ENCODE results near the gene PRCC. TPM values are rescaled to one million over a fixed set of nuclear protein-coding genes. Genes with fewer than 3 reads are reported as not detected.

The PRCC gene
- polyA plus RNA-seq, 1 donor (not counting 4 experiments of a cell fraction or from before 2014, with no cell fraction given) = 40.4 TPM

GRCh38 chr1:156726549-156727226 is 40.6 kb upstream of the PRCC start:
- dilution Hi-C loops (cut with MboI; ENCODE audit: extremely low pct_ligation_motif_present, low sequenced_read_pairs) = no loop called here
- H3K4me2 ChIP-seq (ENCODE audit: control insufficient read depth, extremely low read depth, insufficient read depth, low read depth, low read length) = peak overlapping the region; percentile 96
- peak overlapping the region; percentile 63 to 90 (median 68) for H3K4me3 ChIP-seq (ENCODE audit: control insufficient read depth in 2 of 3, extremely low read depth in 1 of 3, insufficient read depth in 2 of 3, low read depth in 1 of 3, low read length in 3 of 3)
- no peak overlapping the region for H2AFZ ChIP-seq (ENCODE audit: control insufficient read depth, low read length)
- no peaks in the 10 kb centered on the region for H3K9me1 ChIP-seq (ENCODE audit: control insufficient read depth, extremely low read depth, insufficient read depth, low read length)
- H4K20me1 ChIP-seq (ENCODE audit: control insufficient read depth, extremely low read depth, insufficient read depth, low read length) = peaks cover 14% of the 10 kb centered on the region
- no peaks in the 10 kb centered on the region for H3K27me3 ChIP-seq (ENCODE audit: control insufficient read depth, extremely low read depth, insufficient read depth, low read length)
- H3K9me3 ChIP-seq (ENCODE audit: control insufficient read depth, low read depth, low read length) = no peaks in the 10 kb centered on the region
- no peak for TF ChIP-seq EZH2 (IDR thresholded peaks at IDR 0.05; ENCODE audit: low read length)
- TF ChIP-seq, protein P1, sequence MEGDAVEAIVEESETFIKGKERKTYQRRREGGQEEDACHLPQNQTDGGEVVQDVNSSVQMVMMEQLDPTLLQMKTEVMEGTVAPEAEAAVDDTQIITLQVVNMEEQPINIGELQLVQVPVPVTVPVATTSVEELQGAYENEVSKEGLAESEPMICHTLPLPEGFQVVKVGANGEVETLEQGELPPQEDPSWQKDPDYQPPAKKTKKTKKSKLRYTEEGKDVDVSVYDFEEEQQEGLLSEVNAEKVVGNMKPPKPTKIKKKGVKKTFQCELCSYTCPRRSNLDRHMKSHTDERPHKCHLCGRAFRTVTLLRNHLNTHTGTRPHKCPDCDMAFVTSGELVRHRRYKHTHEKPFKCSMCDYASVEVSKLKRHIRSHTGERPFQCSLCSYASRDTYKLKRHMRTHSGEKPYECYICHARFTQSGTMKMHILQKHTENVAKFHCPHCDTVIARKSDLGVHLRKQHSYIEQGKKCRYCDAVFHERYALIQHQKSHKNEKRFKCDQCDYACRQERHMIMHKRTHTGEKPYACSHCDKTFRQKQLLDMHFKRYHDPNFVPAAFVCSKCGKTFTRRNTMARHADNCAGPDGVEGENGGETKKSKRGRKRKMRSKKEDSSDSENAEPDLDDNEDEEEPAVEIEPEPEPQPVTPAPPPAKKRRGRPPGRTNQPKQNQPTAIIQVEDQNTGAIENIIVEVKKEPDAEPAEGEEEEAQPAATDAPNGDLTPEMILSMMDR (optimal IDR thresholded peaks at IDR 0.05 in 1 of 3, IDR thresholded peaks at IDR 0.05 in 1 of 3, conservative IDR thresholded peaks at IDR 0.05 in 1 of 3; ENCODE audit: extremely low read depth in 1 of 3, insufficient read depth in 2 of 3, low read length in 3 of 3) = peak; percentile 58 to 76 (median 71)
- peak overlapping the region; percentile 96 for H3K9ac ChIP-seq (ENCODE audit: control insufficient read depth, extremely low read depth, insufficient read depth, low read length)
- DNase-seq (ENCODE audit: low read depth, low spot score) (no peak), FAIRE-seq (peak; percentile 53)
- H3K36me3 ChIP-seq (ENCODE audit: control insufficient read depth in 2 of 2, extremely low read depth in 1 of 2, insufficient read depth in 2 of 2, low read length in 2 of 2) = peaks cover 19 to 20% of the 10 kb centered on the region in 2 experiments
- peaks cover 68% of the 10 kb centered on the region for H3K79me2 ChIP-seq (ENCODE audit: control insufficient read depth, insufficient read depth, low read length)
- H3K4me1 ChIP-seq (ENCODE audit: control insufficient read depth, extremely low read depth, insufficient read depth, low read length) = peaks cover 50% of the 10 kb centered on the region
- H3K27ac ChIP-seq (ENCODE audit: control insufficient read depth, insufficient read depth, low read length) = peak overlapping the region; percentile 89

- H3K27ac ChIP-seq (ENCODE audit: control insufficient read depth, insufficient read depth, low read length) = peak overlapping the region; percentile 89
- peaks cover 68% of the 10 kb centered on the region for H3K79me2 ChIP-seq (ENCODE audit: control insufficient read depth, insufficient read depth, low read length)
- H2AFZ ChIP-seq (ENCODE audit: control insufficient read depth, low read length) = no peak overlapping the region
- dilution Hi-C loops (cut with MboI; ENCODE audit: extremely low pct_ligation_motif_present, low sequenced_read_pairs) = no loop called here
- no peaks in the 10 kb centered on the region for H3K9me1 ChIP-seq (ENCODE audit: control insufficient read depth, extremely low read depth, insufficient read depth, low read length)
- H3K4me3 ChIP-seq (ENCODE audit: control insufficient read depth in 2 of 3, extremely low read depth in 1 of 3, insufficient read depth in 2 of 3, low read depth in 1 of 3, low read length in 3 of 3) = peak overlapping the region; percentile 63 to 90 (median 68)
- no peaks in the 10 kb centered on the region for H3K9me3 ChIP-seq (ENCODE audit: control insufficient read depth, low read depth, low read length)
- no peak for DNase-seq (ENCODE audit: low read depth, low spot score)
- peak overlapping the region; percentile 96 for H3K4me2 ChIP-seq (ENCODE audit: control insufficient read depth, extremely low read depth, insufficient read depth, low read depth, low read length)
- peaks cover 50% of the 10 kb centered on the region for H3K4me1 ChIP-seq (ENCODE audit: control insufficient read depth, extremely low read depth, insufficient read depth, low read length)
- peaks cover 20 to 23% of the 10 kb centered on the region in 2 experiments for H3K36me3 ChIP-seq (ENCODE audit: control insufficient read depth in 2 of 2, extremely low read depth in 1 of 2, insufficient read depth in 2 of 2, low read length in 2 of 2)
- H3K27me3 ChIP-seq (ENCODE audit: control insufficient read depth, extremely low read depth, insufficient read depth, low read length) = no peaks in the 10 kb centered on the region
- no peak for FAIRE-seq
- TF ChIP-seq, protein P1 (optimal IDR thresholded peaks at IDR 0.05 in 1 of 3, IDR thresholded peaks at IDR 0.05 in 1 of 3, conservative IDR thresholded peaks at IDR 0.05 in 1 of 3; ENCODE audit: extremely low read depth in 1 of 3, insufficient read depth in 2 of 3, low read length in 3 of 3) = no peak
- TF ChIP-seq EZH2 (IDR thresholded peaks at IDR 0.05; ENCODE audit: low read length) = no peak
- peaks cover 14% of the 10 kb centered on the region for H4K20me1 ChIP-seq (ENCODE audit: control insufficient read depth, extremely low read depth, insufficient read depth, low read length)
- H3K9ac ChIP-seq (ENCODE audit: control insufficient read depth, extremely low read depth, insufficient read depth, low read length) = peak overlapping the region; percentile 96
These were observed 39.8 kb upstream of the PRCC start for GRCh38 chr1:156727492-156727891.

Data from keratinocyte (primary cell).